HG03342 (cell line): Measurements from ENCODE around the gene CCDC93.
A peak's percentile ranks its signal among the peaks of the same experiment; 100 is the strongest.

Source experiments
- ATAC-seq: cut with Tn5 transposase; IDR thresholded peaks from one replicate; pipeline ENCODE4 v1.9.1; 2021; ENCODE audit warnings: mild to moderate bottlenecking, moderate library complexity; ENCODE audit not compliant: unreplicated experiment

CCDC93 gene

GRCh38 chr2:117921520-117921919 is 92.3 kb downstream of the CCDC93 start:
- no peak for ATAC-seq

GRCh38 chr2:117918608-117919007 is 95.3 kb downstream of the CCDC93 start:
- ATAC-seq: no peak

- ATAC-seq: no peak
Measured at GRCh38 chr2:117917223-117917917, 96.5 kb downstream of the CCDC93 start.

- no peak for ATAC-seq
Measured at GRCh38 chr2:117902933-117903332, 110.9 kb downstream of the CCDC93 start.

GRCh38 chr2:117888897-117889296 is 125.0 kb downstream of the CCDC93 start:
- peak; percentile 67 for ATAC-seq

- ATAC-seq: no peak
Measured at GRCh38 chr2:117885308-117885707, 128.6 kb downstream of the CCDC93 start.

GRCh38 chr2:117879003-117879402 is 134.9 kb downstream of the CCDC93 start:
- ATAC-seq: no peak

- no peak for ATAC-seq
Measured at GRCh38 chr2:117875786-117876185, 138.1 kb downstream of the CCDC93 start.
